ENCODE results near the gene SLC38A7.

- TF ChIP-seq, protein P1, sequence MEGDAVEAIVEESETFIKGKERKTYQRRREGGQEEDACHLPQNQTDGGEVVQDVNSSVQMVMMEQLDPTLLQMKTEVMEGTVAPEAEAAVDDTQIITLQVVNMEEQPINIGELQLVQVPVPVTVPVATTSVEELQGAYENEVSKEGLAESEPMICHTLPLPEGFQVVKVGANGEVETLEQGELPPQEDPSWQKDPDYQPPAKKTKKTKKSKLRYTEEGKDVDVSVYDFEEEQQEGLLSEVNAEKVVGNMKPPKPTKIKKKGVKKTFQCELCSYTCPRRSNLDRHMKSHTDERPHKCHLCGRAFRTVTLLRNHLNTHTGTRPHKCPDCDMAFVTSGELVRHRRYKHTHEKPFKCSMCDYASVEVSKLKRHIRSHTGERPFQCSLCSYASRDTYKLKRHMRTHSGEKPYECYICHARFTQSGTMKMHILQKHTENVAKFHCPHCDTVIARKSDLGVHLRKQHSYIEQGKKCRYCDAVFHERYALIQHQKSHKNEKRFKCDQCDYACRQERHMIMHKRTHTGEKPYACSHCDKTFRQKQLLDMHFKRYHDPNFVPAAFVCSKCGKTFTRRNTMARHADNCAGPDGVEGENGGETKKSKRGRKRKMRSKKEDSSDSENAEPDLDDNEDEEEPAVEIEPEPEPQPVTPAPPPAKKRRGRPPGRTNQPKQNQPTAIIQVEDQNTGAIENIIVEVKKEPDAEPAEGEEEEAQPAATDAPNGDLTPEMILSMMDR (IDR thresholded peaks at IDR 0.05), result no peak
- no peak for TF ChIP-seq POLR2AphosphoS5 (IDR thresholded peaks at IDR 0.05)
- TF ChIP-seq POLR2A (IDR thresholded peaks at IDR 0.05), result no peak
Observed at GRCh38 chr16:58615280-58615679, 69.3 kb downstream of the SLC38A7 start.

Measured in breast epithelium (tissue), 3 donors.